Stromal cell of bone marrow (primary cell): ENCODE results near the gene TMEM192.
"Not testable (repeated sequence)": the region's sequence is repeated elsewhere in the genome, so short reads cannot be mapped to it uniquely, and the experiment has no call there.

ENCODE experiments used
- DNase-seq: peaks from one replicate; pipeline ENCODE4 v3.0.0-alpha.2; 2012; ENCODE audit warnings: low read depth

TMEM192 gene

GRCh38 chr4:165092187-165092586, 20.5 kb downstream of the TMEM192 start:
- not testable (repeated sequence) for DNase-seq

- DNase-seq: no peak
Measured at GRCh38 chr4:165088366-165088765, 24.3 kb downstream of the TMEM192 start.

GRCh38 chr4:165085946-165086345, 26.7 kb downstream of the TMEM192 start:
- DNase-seq: no peak

GRCh38 chr4:165084787-165085186, 27.9 kb downstream of the TMEM192 start:
- DNase-seq: not testable (repeated sequence)

GRCh38 chr4:165079476-165079875, 33.2 kb downstream of the TMEM192 start:
- no peak for DNase-seq

- DNase-seq: no peak
Measured at GRCh38 chr4:165077034-165077578, 35.6 kb downstream of the TMEM192 start.

- not testable (repeated sequence) for DNase-seq
Measured at GRCh38 chr4:165073346-165073745, 39.3 kb downstream of the TMEM192 start.

GRCh38 chr4:165070560-165070959, 42.1 kb downstream of the TMEM192 start:
- DNase-seq: no peak

- no peak for DNase-seq
Measured at GRCh38 chr4:165060938-165061337, 51.7 kb downstream of the TMEM192 start.

- no peak for DNase-seq
Measured at GRCh38 chr4:165059386-165059785, 53.3 kb downstream of the TMEM192 start.

- no peak for DNase-seq
Measured at GRCh38 chr4:165058666-165059065, 54.0 kb downstream of the TMEM192 start.

- no peak for DNase-seq
Measured at GRCh38 chr4:165055601-165056000, 57.1 kb downstream of the TMEM192 start.

GRCh38 chr4:165053645-165054044, 59.0 kb downstream of the TMEM192 start, which contains the start of gene TRIM75:
TSS of gene TRIM75 (plus strand) at chr4:165053866. CDS start at chr4:165059148, 5,282 bp downstream.
- no peak for DNase-seq

- no peak for DNase-seq
Measured at GRCh38 chr4:165052627-165053026, 60.0 kb downstream of the TMEM192 start.

- DNase-seq: no peak
Measured at GRCh38 chr4:165048170-165048569, 64.5 kb downstream of the TMEM192 start.

GRCh38 chr4:165031436-165032211, 81.0 kb downstream of the TMEM192 start, which contains the start of gene TRIM60:
TSS of gene TRIM60 (plus strand) at chr4:165031999. CDS start at chr4:165040073, 8,074 bp downstream.
- no peak for DNase-seq

- DNase-seq: no peak
Measured at GRCh38 chr4:165027762-165028402, 84.8 kb downstream of the TMEM192 start.

- DNase-seq: not testable (repeated sequence)
Measured at GRCh38 chr4:165025782-165026181, 86.9 kb downstream of the TMEM192 start.
